DMS153 treated with DMSO at 0.1 percent for 48 hours (cell line): ENCODE data around the gene ARHGEF40.
"Not testable (repeated sequence)": the region's sequence is repeated elsewhere in the genome, so short reads cannot be mapped to it uniquely, and the experiment has no call there.

Experiments used
- DNase-seq: peaks from one replicate; lab custom pipeline; 2025; ENCODE audit not compliant: unreplicated experiment; lab: John Stamatoyannopoulos, UW

The ARHGEF40 gene

GRCh38 chr14:21039585-21040369 is 30.3 kb upstream of the ARHGEF40 start:
- peak; percentile 15 for DNase-seq

- no peak for DNase-seq
Observed at GRCh38 chr14:21040370-21040925, 29.7 kb upstream of the ARHGEF40 start.

- DNase-seq, result not testable (repeated sequence)
Observed at GRCh38 chr14:21040941-21041340, 29.2 kb upstream of the ARHGEF40 start.

GRCh38 chr14:21041676-21042433 is 28.2 kb upstream of the ARHGEF40 start, which contains the start of gene RNASE7:
Gene RNASE7 (plus strand): TSS chr14:21042362. CDS start chr14:21042993, 631 bp downstream.
- DNase-seq, result no peak

- DNase-seq, result no peak
Observed at GRCh38 chr14:21042918-21043317, 27.2 kb upstream of the ARHGEF40 start.

- no peak for DNase-seq
Observed at GRCh38 chr14:21043387-21043973, 26.6 kb upstream of the ARHGEF40 start.

- peak; percentile 9 for DNase-seq
Observed at GRCh38 chr14:21043974-21044618, 26.0 kb upstream of the ARHGEF40 start.

- DNase-seq, result no peak
Observed at GRCh38 chr14:21047378-21047781, 22.7 kb upstream of the ARHGEF40 start.

- no peak for DNase-seq
Observed at GRCh38 chr14:21048638-21049037, 21.5 kb upstream of the ARHGEF40 start.

GRCh38 chr14:21049271-21049673 is 20.8 kb upstream of the ARHGEF40 start:
- DNase-seq, result no peak

GRCh38 chr14:21050597-21050996 is 19.5 kb upstream of the ARHGEF40 start:
- DNase-seq, result no peak

GRCh38 chr14:21053184-21054122 is 16.7 kb upstream of the ARHGEF40 start:
- DNase-seq, result no peak

GRCh38 chr14:21054123-21054767 is 15.9 kb upstream of the ARHGEF40 start:
- DNase-seq, result no peak

GRCh38 chr14:21054768-21055145 is 15.3 kb upstream of the ARHGEF40 start:
- DNase-seq, result no peak

GRCh38 chr14:21055432-21056117 is 14.5 kb upstream of the ARHGEF40 start:
- no peak for DNase-seq

GRCh38 chr14:21056520-21057163 is 13.5 kb upstream of the ARHGEF40 start:
- DNase-seq, result no peak

- no peak for DNase-seq
Observed at GRCh38 chr14:21057803-21058675, 12.1 kb upstream of the ARHGEF40 start, which contains the start of gene RNASE8. Gene RNASE8 (plus strand): TSS chr14:21057822. CDS start chr14:21057893, 71 bp downstream.
